ENCODE measurements around the gene GDA. TPM values are rescaled to one million over a fixed set of nuclear protein-coding genes. Genes with fewer than 3 reads are reported as not detected.

The GDA gene
- total RNA-seq, 4 donors from 2014 or later: 1.2 to 89.9 (median 55.9) TPM

- WGBS, 2 donors (ENCODE audit: low coverage in 1 of 2): 50 to 82% methylated on average over 2 to 5 of the region's 5 CpGs
- DNase-seq: no peak
- intact Hi-C loops (cut with DNase I; ENCODE audit: low total_unique reads): no loop called here
- Histone ChIP-seq H3K9me3 (no peaks in the 10 kb centered on the region), H3K4me3 (no peak overlapping the region), H3K27me3 (no peaks in the 10 kb centered on the region), H3K36me3 (no peaks in the 10 kb centered on the region), H3K27ac (no peak overlapping the region), H3K4me1 (no peaks in the 10 kb centered on the region)
- in situ Hi-C loops (cut with MboI; ENCODE audit: low pct_ligation_motif_present in 1 of 4, low pct_unique_long_range_greater_than_20kb in 1 of 4, low sequenced_read_pairs in 3 of 4): no loop called here
- TF ChIP-seq EP300 (IDR thresholded peaks at IDR 0.05; ENCODE audit: low read depth) (no peak), CTCF (IDR thresholded peaks at IDR 0.05) (no peak), POLR2A (IDR thresholded peaks at IDR 0.05) (no peak), POLR2AphosphoS5 (IDR thresholded peaks at IDR 0.05) (no peak)
Measured at GRCh38 chr9:72168075-72168474, 18.8 kb downstream of the GDA start.

- no peak for DNase-seq
- H3K9me3 ChIP-seq: no peaks in the 10 kb centered on the region
- no peak for TF ChIP-seq EP300 (IDR thresholded peaks at IDR 0.05; ENCODE audit: low read depth)
- H3K4me1 ChIP-seq: no peaks in the 10 kb centered on the region
- H3K36me3 ChIP-seq: no peaks in the 10 kb centered on the region
- H3K27ac ChIP-seq: no peak overlapping the region
- no peaks in the 10 kb centered on the region for H3K27me3 ChIP-seq
- in situ Hi-C loops (cut with MboI; ENCODE audit: low pct_ligation_motif_present in 1 of 4, low pct_unique_long_range_greater_than_20kb in 1 of 4, low sequenced_read_pairs in 3 of 4): no loop called here
- intact Hi-C loops (cut with DNase I; ENCODE audit: low total_unique reads): no loop called here
- H3K4me3 ChIP-seq: no peak overlapping the region
Measured at GRCh38 chr9:72169178-72169577, 19.9 kb downstream of the GDA start.

- H3K27ac ChIP-seq: no peak overlapping the region
- in situ Hi-C loops (cut with MboI; ENCODE audit: low pct_ligation_motif_present in 1 of 4, low pct_unique_long_range_greater_than_20kb in 1 of 4, low sequenced_read_pairs in 3 of 4): no loop called here
Measured at GRCh38 chr9:72173080-72173479, 23.8 kb downstream of the GDA start.

GRCh38 chr9:72185561-72185960, 36.3 kb downstream of the GDA start:
- H3K27me3 ChIP-seq: no peaks in the 10 kb centered on the region
- no peaks in the 10 kb centered on the region for H3K4me1 ChIP-seq
- H3K9me3 ChIP-seq: no peaks in the 10 kb centered on the region
- no peaks in the 10 kb centered on the region for H3K36me3 ChIP-seq
- intact Hi-C loops (cut with DNase I; ENCODE audit: low total_unique reads): no loop called here
- in situ Hi-C loops (cut with MboI; ENCODE audit: low pct_ligation_motif_present in 1 of 4, low pct_unique_long_range_greater_than_20kb in 1 of 4, low sequenced_read_pairs in 3 of 4): no loop called here
- WGBS, 2 donors (ENCODE audit: low coverage in 1 of 2): 55 to 66% methylated on average over 2 of the region's 2 CpGs
- no peak overlapping the region for H3K4me3 ChIP-seq
- no peak for DNase-seq
- TF ChIP-seq POLR2A (IDR thresholded peaks at IDR 0.05): no peak
- no peak for TF ChIP-seq EP300 (IDR thresholded peaks at IDR 0.05; ENCODE audit: low read depth)
- TF ChIP-seq CTCF (IDR thresholded peaks at IDR 0.05): no peak
- no peak for TF ChIP-seq POLR2AphosphoS5 (IDR thresholded peaks at IDR 0.05)
- H3K27ac ChIP-seq: no peak overlapping the region

More at GRCh38 chr9:72173080-72173479, 23.8 kb downstream of the GDA start:
- no peaks in the 10 kb centered on the region for H3K27me3 ChIP-seq
- intact Hi-C loops (cut with DNase I; ENCODE audit: low total_unique reads): no loop called here
- no peaks in the 10 kb centered on the region for H3K4me1 ChIP-seq
- 83% methylated on average over 1 to 4 of the region's 4 CpGs for WGBS, 2 donors (ENCODE audit: low coverage in 1 of 2)
- DNase-seq: no peak
- no peak for TF ChIP-seq POLR2A (IDR thresholded peaks at IDR 0.05)
- TF ChIP-seq EP300 (IDR thresholded peaks at IDR 0.05; ENCODE audit: low read depth): no peak
- no peak for TF ChIP-seq CTCF (IDR thresholded peaks at IDR 0.05)
- no peak for TF ChIP-seq POLR2AphosphoS5 (IDR thresholded peaks at IDR 0.05)
- H3K36me3 ChIP-seq: no peaks in the 10 kb centered on the region
- no peaks in the 10 kb centered on the region for H3K9me3 ChIP-seq
- H3K4me3 ChIP-seq: no peak overlapping the region

- Histone ChIP-seq H3K27ac (no peak overlapping the region), H3K4me1 (no peaks in the 10 kb centered on the region), H3K9me3 (no peaks in the 10 kb centered on the region), H3K36me3 (no peaks in the 10 kb centered on the region), H3K27me3 (no peaks in the 10 kb centered on the region), H3K4me3 (no peak overlapping the region)
- TF ChIP-seq POLR2A (IDR thresholded peaks at IDR 0.05) (no peak), EP300 (IDR thresholded peaks at IDR 0.05; ENCODE audit: low read depth) (no peak)
- in situ Hi-C loops (cut with MboI; ENCODE audit: low pct_ligation_motif_present in 1 of 4, low pct_unique_long_range_greater_than_20kb in 1 of 4, low sequenced_read_pairs in 3 of 4): no loop called here
- 45 to 51% methylated on average over 3 of the region's 3 CpGs for WGBS, 2 donors (ENCODE audit: low coverage in 1 of 2)
- intact Hi-C loops (cut with DNase I; ENCODE audit: low total_unique reads): no loop called here
- DNase-seq: no peak
Measured at GRCh38 chr9:72187121-72187695, 38.0 kb downstream of the GDA start.

Data from transverse colon (tissue), 4 donors.